Measurements from ENCODE around the gene AMOTL2.

GRCh38 chr3:134347551-134347950 is 26.7 kb downstream of the AMOTL2 start:
- TF ChIP-seq CTCF (IDR thresholded peaks at IDR 0.05 in 4 of 5, conservative IDR thresholded peaks at IDR 0.05 in 1 of 5) (no peak), POLR2A (IDR thresholded peaks at IDR 0.05) (no peak)
